GM19240 (cell line): ENCODE data around the gene POLL.
"Not testable (repeated sequence)": the region's sequence is repeated elsewhere in the genome, so short reads cannot be mapped to it uniquely, and the experiment has no call there.

Experiments used
- DNase-seq: peaks from one replicate; pipeline ENCODE4 v3.0.0; 2011; ENCODE audit warnings: low spot score; ENCODE audit not compliant: insufficient read length

Gene POLL

GRCh38 chr10:101611096-101611905 lies 23.2 kb upstream of the POLL start:
- no peak for DNase-seq

GRCh38 chr10:101609481-101609880 lies 21.4 kb upstream of the POLL start:
- DNase-seq = no peak

- DNase-seq = no peak
Measured at GRCh38 chr10:101607124-101607523, 19.1 kb upstream of the POLL start.

- DNase-seq = peak; percentile 57
Measured at GRCh38 chr10:101602761-101603398, 14.8 kb upstream of the POLL start.

GRCh38 chr10:101601541-101601940 lies 13.5 kb upstream of the POLL start:
- DNase-seq = no peak

DNA sequence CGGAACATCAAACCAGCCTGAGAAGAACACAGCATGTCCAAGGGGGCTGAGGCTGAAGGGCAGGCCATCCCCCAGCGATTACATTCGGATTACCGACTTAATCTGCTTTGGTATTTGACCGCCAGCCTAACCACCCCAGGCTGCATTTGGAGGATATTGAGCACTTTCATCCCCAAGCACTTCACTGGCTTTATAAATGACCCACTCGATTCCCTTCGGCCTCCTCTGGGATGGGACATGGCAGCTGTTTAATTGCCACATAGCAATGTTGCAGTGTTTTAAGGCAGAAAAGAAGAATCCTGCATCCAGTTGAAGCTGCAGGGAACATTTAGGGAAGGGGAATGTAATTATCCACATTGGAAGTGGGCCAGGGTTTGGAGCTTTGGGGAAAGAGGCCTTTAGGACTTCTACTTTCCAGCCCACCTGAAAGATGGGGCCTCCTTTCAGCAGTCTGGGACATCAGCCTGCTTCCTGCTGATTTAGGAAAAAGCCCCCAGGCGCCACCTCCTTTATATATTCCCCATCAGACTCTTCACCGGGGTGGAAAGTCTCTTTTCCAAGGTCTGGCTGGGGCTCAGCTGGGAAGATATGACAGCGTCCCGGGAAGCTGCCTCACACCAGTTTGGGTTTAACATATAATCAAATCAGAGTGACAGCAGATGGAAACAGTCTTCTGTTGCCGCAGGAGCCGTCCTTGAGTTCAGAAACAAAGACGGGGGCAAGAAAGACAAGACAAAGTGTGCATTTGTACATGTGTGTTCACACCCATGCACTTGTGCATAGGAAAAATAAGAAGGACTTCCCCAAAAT lies 9.2 kb upstream of the POLL start:
- DNase-seq = no peak

DNA sequence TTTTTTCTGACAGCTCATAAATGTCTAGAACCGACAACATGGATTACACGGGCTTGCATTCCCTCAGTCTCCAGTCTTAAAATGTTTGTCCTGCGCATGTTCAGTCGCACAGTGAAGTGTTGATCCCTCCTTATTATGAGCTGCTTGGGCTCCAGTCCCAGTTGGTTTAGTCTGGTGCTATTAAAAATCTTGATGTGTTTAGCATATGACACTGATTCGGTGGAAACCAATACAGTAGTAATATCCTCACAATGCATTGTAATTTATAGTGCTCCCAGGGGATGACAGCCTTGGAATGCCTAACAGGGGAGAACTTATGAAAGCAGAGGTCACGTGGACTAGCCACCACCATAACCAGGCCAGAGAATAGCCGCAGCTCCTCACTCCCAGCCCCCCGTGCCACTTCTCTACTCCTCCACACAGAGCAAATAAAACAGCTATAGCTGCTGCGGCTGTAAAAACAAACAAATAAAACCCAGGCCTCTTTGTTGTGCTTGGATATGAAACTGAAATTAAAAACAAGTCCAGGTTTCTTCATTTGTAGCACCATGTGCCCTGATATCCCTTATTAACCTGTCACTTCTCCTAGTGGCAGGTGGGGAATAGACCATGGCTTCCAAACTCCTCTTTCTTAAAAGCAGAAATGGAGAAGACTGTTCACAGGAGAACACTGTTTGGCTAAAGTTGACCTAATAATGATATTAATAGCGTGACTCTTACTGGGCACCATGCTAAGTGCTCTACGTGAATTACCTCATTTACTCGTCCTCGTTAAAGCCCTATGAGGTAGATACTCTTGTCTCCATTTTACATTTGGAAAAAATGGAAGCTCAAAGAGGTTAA lies 7.8 kb upstream of the POLL start:
- DNase-seq = no peak

DNA sequence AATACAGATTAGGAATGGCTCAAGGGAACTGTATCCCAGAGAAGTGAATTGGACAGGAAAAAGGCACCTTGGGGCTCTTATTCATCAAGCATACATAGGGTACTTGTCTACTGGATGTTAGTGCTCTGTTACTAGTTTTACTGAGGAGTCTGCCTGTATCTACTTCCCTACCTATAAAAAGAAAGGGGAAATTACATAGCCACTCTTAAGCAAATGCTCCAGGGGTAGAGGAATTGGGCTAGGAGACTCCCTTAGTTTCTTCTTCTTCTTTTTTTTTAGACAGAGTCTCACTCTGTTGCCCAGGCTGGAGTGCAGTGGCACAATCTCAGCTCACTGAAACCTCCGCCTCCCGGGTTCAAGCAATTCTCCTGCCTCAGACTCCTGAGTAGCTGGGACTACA lies 5.3 kb upstream of the POLL start:
- not testable (repeated sequence) for DNase-seq

- no peak for DNase-seq
Measured at GRCh38 chr10:101588879-101589278, 822 bp upstream of the POLL start.

- DNase-seq = no peak
Measured at GRCh38 chr10:101585841-101586240, 2.2 kb downstream of the POLL start.

DNA sequence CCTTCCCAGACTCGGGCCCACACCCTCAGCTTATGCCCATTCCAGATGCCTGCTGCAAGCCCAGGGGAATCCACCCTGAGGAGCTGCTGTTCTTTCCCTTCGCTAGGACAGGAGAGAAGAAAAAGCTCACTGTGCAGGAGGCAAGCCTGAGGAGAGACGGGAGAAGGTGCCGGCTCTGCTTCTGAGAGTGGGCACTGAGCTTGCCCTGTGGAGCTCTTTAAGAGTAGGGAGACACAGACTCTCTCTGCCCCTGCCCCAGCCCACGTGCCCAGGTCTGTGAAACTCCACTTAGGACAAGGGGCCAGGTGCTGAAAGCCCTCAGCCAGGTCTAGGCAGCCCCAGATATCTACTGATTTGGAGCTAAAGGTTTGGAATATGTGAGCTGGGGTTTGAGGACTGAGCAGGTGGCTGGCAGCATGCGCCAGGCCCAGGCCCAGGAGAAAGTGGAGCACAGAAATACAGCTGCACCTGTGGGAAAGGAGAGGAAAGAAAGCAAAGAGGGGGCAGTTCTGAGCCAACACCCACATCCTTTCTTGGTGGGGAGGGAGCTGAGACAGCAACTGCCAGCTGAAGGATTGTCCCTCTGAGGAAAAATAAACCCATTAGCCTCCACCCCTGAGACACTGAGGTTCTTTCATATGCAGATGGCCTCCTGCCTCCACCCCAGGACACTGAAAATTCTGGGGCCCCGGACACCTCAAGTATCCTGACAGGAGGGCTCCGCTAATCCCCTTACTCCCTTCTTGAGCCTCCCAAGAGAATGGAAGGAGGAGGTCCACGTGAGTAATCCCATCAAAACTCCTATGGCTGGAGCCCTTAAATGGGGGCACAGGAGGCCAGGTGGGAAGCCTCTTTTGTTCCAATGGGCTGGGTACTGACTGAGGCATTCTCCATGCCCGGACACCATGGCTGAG lies 7.3 kb downstream of the POLL start:
- DNase-seq = no peak

DNA sequence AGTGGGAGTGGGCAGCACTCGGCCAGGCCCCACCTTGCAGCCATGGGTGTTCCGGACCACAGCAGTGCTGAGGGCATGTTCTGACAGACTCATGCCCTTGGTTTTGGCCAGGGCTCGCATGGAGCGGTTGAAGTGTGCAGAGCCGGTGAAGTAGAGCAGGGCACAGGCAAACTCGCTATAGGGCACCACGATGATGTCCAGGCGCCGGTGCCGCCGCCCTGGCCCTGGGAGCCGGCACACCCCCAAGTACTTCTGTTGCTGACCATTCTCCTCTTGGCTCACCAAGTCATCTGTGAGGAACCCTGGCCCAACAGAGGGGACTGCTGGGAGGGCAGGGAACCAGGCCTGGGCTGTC lies 8.6 kb downstream of the POLL start:
- no peak for DNase-seq

DNA sequence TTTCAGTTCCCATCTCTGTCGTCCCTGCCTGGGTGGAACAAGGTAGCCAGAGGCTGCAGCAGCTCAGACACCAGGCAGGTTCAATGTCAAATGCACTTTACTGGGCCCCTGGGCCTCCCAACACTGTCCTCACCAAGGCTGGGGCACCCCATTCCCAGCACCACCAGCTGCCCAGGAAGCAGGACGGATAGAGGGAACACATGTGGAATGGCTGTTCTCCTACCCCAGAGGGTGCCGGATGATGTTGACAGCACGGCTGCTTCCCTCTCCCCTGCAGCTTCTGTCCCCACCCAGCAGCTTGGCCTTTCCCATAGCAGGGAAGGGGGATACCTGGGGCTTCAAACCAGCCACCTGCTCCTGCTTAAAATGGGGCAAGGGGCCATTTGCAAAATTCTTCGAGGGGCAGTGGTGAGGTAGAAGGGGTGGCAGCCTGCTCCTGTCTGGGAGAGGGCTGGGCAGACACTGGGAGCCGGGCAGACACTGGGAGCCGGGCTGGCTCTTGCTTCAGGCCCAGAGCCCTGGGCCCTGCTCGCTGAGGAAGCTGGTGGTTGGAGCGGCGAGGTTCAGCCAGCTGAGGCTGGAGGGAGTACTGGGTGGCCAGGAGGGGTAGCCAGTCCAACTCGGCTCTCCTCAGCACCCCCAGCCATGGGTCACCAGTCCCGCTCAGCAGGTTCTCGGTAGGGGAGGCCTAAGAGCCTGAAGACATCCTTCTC lies 9.1 kb downstream of the POLL start:
- DNase-seq = no peak

- no peak for DNase-seq
Measured at GRCh38 chr10:101578192-101578591, 9.9 kb downstream of the POLL start.

DNA sequence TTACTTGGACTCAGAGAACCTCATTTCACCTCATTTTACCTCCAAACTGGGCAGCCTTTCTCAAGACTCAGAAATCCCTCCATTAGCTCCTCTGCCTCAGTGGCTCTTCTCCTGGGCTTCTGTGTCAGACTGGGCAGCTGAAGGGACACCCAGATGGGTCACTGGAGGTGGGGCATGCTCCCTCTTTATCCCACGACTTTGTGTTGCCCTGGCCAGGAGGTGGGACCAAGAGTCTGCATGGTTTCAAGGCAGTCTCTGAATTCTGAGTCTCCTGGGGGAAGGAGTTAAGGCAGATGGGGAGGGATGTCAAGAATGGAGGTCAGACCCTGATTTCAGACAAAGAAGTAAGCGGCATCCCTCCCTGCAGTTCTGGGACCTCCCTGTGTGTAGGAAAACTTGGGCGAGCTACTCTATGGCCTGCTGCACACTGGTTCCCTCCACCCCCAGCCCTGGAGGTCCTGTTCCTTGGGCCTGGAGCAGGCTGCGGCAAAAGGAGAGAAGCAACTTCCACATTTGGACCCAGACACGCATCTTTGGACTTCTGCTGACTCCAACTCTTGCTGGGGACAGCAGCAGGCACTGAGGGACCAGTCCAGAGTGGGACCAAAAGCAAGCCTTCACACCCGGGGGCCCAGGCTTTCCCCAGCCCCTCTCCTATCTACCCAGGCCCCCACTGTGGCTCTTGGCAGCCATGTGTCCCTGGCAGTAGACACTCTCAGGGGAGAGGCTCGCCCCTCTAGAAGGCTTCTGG lies 10.8 kb downstream of the POLL start:
- DNase-seq = no peak

DNA sequence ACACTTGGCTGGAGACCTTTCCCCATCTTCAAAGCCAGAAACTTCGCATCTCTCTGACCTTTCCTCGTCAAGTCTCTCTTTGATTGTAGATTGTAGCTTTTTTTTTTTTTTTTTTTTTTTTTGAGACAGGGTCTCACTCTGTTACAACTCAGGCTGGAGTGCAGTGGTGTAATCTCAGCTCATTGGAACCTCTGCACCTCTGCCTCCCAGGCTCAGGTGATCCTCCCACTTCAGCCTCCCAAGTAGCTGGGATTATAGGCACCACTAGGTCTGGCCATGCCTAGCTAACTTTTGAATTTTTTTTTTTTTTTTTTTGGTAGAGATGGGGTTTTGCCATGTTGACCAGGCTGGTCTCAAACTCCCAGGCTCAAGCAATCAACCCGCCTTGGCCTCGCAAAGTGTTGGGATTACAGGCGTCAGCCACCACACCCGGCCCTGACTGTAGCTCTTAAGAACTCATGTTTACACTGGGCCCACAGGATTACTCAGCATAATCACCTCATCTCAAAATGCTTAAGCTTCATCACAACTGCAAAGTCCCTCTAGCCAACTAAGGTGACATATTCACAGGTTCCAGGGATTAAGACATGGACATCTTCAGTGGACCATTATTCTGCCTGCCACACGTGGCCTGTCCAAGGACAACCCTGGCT lies 11.7 kb downstream of the POLL start:
- no peak for DNase-seq

GRCh38 chr10:101575580-101576210 lies 12.4 kb downstream of the POLL start:
- DNase-seq = no peak

DNA sequence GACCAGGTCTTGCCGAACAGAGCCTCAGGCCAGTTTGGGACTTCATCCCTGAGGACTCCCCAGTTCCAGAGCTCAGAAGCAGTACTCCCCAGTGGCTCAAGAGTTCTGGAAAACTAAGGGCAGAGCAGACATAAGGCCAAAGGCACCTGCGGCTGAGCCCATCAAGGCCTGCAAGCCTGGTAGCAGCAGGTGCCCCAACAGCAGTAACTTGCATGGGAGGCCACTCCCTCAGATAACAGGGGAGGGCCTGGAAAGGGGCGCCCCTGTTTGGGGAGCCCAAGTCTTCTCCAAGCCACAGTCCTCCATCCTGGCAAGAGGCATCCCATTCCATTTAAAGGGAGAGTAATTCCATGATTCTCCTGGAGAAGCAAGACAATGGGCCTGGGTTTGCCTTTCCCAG lies 13.0 kb downstream of the POLL start:
- DNase-seq = no peak
